Stimulated activated CD4-positive, alpha-beta T cell treated with anti-CD3 and anti-CD28 coated beads, Interleukin-15, amount 100 ng/mL, for 1 hour (primary cell): ENCODE data around the gene S1PR3.

ENCODE experiments used
- DNase-seq, 2 donors: peaks; one replicate each; pipeline ENCODE4 v3.0.0-alpha.2; 2020; ENCODE audit warnings: low read depth in 1 of 2, low spot score in 1 of 2

The S1PR3 gene

GRCh38 chr9:88968799-88969198, 22.5 kb upstream of the S1PR3 start:
- DNase-seq = no peak

- DNase-seq = no peak
Measured at GRCh38 chr9:88969646-88970373, 21.5 kb upstream of the S1PR3 start.

DNA sequence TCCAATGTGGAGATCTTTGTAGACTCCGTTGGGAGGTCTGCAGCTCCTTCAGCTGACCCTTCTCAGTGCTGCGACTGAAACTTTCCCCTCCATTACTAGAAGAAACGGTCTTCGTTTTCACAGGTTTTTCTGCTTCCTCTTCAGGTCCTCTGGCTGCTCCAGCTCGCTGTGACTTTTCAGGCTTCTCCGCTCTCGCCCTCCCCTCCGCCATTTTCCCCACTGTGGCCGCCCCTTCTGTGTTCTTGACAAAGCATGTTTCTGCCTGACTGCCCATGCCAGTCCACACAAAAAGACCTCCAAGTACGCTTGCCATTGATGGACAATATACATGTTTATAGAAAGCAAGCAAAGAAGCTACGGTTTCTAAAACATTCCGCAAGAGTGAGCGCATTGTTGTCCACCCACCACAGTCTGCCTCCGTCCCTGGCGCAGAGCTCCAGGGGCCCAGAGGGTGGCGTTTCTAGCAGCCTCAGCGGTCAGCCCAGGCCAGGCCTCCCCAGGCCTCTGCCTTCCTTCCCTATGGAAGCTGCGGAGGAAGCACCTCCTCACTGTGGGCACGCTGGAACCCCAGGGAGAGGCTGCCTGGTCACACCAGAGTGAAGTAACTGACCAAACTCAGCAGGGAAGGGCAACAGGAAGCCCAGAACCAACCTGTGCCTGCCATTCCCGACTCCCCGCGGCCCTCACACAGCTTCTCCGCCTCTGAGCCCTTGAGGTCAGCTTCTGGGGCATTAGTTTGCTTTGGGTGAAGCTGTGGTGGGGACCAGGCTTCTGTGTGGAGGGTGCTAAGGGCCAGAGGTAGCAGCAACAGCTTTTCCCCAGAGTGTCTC, 19.9 kb upstream of the S1PR3 start:
- no peak for DNase-seq

GRCh38 chr9:88972401-88972800, 18.9 kb upstream of the S1PR3 start:
- no peak for DNase-seq

- DNase-seq = no peak
Measured at GRCh38 chr9:88973281-88974045, 17.8 kb upstream of the S1PR3 start.

GRCh38 chr9:88974641-88975040, 16.6 kb upstream of the S1PR3 start:
- no peak for DNase-seq

- no peak for DNase-seq
Measured at GRCh38 chr9:88975966-88976889, 15.0 kb upstream of the S1PR3 start.

- DNase-seq = no peak
Measured at GRCh38 chr9:88976890-88977257, 14.4 kb upstream of the S1PR3 start.

DNA sequence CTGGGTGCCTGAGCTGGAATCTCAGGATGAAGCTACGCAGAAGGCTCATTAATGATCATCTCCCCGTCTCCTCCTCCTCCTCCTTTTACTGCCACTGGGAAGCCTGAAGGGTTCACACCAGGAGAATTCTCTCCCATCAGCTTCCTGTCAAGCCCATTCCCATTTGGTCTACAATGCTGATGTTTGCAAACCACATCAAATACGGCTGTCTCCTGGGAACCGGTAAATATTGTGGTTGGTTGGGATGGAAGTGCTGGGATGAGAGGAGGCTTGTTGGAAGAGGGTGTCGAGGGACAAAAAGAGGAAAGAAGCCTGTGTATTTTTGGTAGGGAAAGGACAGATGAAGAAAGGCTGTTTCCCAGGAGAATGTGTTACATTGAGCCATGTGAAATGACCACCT, 13.2 kb upstream of the S1PR3 start:
- DNase-seq = no peak

GRCh38 chr9:88979021-88979420, 12.2 kb upstream of the S1PR3 start:
- DNase-seq = no peak

DNA sequence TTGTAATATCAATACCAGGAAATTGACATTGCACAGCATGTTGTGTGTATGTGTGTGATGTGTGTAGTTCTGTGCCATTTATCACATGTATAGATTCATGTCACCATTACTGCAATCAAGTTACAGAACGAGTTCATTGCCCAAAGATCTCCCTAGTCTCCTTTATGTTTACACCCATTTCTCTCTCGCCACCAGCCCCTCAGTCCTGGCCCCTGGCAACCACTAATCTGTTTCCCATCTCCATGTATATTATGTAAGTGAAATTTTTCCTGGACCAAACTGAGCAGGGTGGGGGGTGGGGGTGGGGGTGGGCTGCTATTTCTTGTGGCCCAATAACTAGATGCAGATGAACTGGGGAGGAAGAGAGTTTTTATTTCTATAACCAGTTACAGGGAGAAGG, 11.5 kb upstream of the S1PR3 start:
- DNase-seq = no peak

DNA sequence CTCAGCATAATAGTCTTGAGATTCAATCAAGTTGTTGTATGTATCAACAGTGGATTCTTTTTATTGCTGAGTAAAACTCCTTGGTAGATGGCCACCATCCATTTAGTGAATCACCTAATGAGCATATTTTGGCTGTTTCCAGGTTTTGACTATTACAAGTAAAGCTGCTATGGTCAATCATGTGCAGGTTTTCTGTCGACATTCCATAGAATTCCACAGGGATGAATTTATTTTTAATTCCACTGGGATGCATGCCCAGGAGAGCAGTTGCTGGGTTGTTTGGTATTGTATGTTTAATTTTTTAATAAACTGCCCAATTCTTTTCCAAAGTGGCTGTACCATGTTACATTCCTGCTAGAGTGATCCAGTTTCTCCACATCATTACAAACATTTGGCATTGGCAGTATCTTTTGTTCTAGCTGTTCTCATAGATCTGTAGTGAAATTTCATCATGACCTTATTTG, 10.5 kb upstream of the S1PR3 start:
- no peak for DNase-seq

DNA sequence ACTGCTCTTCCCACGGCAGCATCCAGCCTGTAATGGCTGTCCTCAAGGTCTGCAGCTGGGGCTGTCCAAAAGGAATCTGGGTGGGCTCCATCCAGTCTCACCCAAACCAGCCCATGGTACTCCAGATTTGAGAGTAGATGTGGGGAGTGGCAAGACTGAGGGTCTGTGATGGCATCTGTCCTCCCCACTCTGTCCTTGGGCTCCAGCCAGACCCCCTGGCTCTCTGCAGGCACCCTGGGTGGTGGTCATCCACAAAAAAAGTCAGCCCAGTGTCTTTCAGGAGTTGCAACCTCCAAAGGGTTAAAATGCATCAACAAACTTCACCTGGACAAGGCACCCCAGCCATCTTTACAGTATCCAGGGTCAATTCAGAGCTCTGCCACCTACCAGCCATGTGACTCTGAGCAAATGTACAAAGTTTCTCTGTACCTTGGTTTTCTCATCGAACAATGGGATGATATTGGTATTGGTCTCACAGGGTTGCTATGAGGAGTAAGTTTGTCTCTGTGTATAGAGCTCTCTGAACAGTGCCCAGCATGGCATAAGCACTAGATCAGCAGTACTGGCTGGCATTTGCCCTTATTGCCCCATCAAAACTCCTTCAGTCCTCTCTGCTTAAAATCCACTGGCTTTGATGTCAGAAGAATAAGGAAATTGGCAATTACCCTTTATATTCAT, 7.3 kb upstream of the S1PR3 start:
- no peak for DNase-seq

DNA sequence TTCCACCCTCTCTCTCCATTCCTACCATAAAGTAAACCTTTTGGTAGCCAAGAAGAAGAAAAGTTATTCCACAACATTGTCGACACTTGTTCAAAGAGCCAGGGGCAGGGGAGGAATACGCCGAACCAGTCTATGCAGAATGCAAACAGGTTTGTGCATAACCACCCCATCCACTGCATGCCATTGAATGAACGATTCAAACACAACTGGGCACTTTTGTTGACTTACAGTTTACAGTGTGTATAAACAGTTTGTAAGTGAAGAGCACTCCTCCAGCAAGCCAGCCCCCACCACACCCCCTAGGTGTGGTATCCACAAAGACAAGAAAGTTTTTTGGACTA, 6.8 kb upstream of the S1PR3 start:
- DNase-seq = no peak

DNA sequence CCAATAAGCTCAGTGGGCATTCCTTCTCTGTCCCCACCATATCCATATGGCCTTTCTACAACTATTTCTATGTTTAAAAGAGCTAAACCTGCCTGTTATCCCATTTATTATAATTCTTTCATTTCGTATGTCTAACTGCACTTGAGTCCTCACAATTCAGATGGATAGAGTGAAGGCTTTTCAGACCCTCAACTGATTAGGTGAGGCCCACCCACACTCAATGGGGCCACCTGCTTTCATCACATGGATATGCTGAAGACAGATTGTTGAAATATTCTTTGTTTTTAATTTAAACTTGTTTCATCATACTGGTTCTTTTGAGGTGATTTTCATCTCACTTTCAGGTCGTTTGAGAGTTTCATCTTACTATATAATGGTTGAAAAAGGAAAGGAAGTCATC, 5.7 kb upstream of the S1PR3 start:
- DNase-seq = no peak

DNA sequence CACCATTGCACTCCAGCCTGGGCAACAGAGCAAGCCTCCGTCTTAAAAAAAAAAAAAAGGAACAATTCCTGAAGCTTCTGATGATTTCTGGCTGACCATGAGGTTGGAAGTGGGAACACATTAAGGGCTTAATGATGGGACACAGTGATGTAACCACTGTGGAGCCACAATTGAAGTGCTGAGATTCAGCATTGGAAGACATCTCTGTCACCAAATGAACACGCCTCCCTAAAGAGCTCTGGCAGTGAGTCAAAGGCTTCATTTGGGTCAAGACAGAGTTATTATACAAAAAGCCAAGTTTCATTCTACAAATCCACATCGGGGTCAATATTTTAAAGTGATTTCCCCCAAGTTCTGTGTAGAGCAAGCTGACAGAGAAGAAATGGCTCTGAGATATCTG, 4.5 kb upstream of the S1PR3 start:
- no peak for DNase-seq

DNA sequence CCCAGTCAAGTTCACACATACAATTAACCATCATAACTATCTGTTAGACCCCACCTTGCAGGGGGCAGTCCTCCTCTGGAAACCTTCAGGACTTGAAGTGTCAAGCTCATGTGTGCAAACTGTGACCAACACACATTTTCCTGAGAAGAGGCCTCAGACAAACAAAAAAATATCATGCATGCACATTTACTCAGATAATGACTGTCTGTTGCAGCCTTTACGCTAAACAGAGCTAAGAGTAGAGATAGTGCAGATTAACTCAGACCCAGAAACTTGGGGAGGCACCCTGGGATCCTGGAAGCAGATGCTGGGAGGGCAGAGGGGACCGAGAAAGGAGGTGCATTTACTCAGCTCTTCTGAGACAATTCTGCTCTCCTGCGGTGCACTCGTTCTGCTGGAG, 3.6 kb upstream of the S1PR3 start:
- DNase-seq = no peak

GRCh38 chr9:88988796-88989641, 2.2 kb upstream of the S1PR3 start:
- DNase-seq = no peak

DNA sequence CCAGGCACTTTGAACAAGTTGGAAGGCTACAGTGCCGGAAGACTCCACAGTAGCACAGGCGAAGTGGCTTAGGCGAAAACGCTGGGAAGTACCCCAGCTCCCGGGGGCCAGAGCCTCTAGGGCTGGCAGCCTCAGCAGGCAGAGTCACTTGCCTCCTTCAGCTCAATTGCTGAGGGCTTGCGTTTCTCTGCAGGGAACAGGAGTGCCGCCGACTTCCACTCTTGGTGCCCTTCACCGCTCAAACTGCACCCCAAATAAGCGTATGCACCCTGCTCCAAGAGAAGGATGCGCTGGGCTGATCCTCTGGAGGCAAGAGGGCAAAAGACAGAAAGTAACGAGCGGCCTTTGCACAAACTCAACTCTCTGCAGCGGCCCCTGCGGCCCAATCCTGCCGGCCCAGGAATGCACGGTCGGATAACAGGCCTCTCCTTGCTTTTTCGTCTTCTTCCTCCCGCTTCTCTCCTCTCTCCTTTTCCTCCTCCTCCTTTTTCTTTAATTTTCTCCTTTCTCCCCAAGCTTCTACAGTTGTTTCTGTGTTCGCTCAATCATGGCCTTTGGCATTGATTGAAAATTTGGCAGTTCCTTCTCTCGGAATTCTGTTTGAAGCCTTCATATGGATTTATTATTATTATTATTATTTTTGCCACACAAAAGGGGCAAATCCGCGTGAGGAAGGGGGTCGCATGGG, 1.1 kb upstream of the S1PR3 start:
- no peak for DNase-seq
